DND-41 (cell line): ENCODE measurements around the gene ALKBH5.

Source experiments
- ATAC-seq: fragments of 200-7000 bp; cut with Tn5 transposase; 3 replicates; pipeline ENCODE4 v1.9.1; 2021; ENCODE audit warnings: low read depth; ENCODE audit not compliant: insufficient read depth
- DNase-seq: peaks from one replicate; pipeline ENCODE4 v3.0.0-alpha.2; 2020
- H2AFZ ChIP-seq: 2 replicates; pipeline ENCODE4 v1.6.0; 2012; ENCODE audit warnings: low read depth, low read length
- H3K27ac ChIP-seq: 2 replicates; pipeline ENCODE4 v1.5.1; 2012; ENCODE audit warnings: low read length, inconsistent platforms
- H3K27me3 ChIP-seq: fragments of 200-600 bp; sonication (generic); 2 replicates; pipeline ENCODE4 v1.6.0; 2012; ENCODE audit warnings: low read length, mild to moderate bottlenecking, inconsistent platforms; ENCODE audit not compliant: insufficient read depth, poor library complexity
- H3K36me3 ChIP-seq: 2 replicates; pipeline ENCODE4 v1.5.1; 2012; ENCODE audit warnings: low read length, inconsistent platforms; ENCODE audit not compliant: insufficient read depth
- H3K4me1 ChIP-seq: 2 replicates; pipeline ENCODE4 v1.5.1; 2012; ENCODE audit warnings: mild to moderate bottlenecking, low read length; ENCODE audit not compliant: insufficient read depth
- H3K4me2 ChIP-seq: 2 replicates; pipeline ENCODE4 v1.6.0; 2012; ENCODE audit warnings: mild to moderate bottlenecking, moderate library complexity, low read length, inconsistent platforms; ENCODE audit not compliant: insufficient read depth
- H3K4me3 ChIP-seq, 2 experiments: fragments of 200-600 bp in 1 of 2; shearing (Covaris generic) in 1 of 2; 2 replicates each; pipeline ENCODE4 v1.5.1; 2012 to 2016; ENCODE audit warnings: inconsistent platforms in 2 of 2, low read length in 2 of 2, mild to moderate bottlenecking in 2 of 2, low read depth in 1 of 2, moderate library complexity in 1 of 2
- H3K79me2 ChIP-seq: 2 replicates; pipeline ENCODE4 v1.6.0; 2012; ENCODE audit warnings: low read length, inconsistent platforms; ENCODE audit not compliant: insufficient read depth
- H3K9ac ChIP-seq: 2 replicates; pipeline ENCODE4 v1.6.0; 2012; ENCODE audit warnings: low read depth, mild to moderate bottlenecking, inconsistent platforms, low read length, moderate library complexity
- H3K9me3 ChIP-seq: 2 replicates; pipeline ENCODE4 v1.5.1; 2012; ENCODE audit warnings: low read length, moderate library complexity, mild to moderate bottlenecking, inconsistent platforms; ENCODE audit not compliant: insufficient read depth, severe bottlenecking
- H4K20me1 ChIP-seq: 2 replicates; pipeline ENCODE4 v1.6.0; 2012; ENCODE audit warnings: low read length; ENCODE audit not compliant: insufficient read depth
- CTCF ChIP-seq: IDR thresholded peaks from 2 replicates; pipeline ENCODE4 v1.5.1; 2012; ENCODE audit warnings: borderline replicate concordance, low read length, moderate library complexity, mild to moderate bottlenecking; ENCODE audit not compliant: poor library complexity, severe bottlenecking; ENCODE audit errors: extremely low read depth
- EZH2 ChIP-seq: IDR thresholded peaks from 3 replicates; pipeline ENCODE4 v1.6.1; 2012; ENCODE audit warnings: borderline replicate concordance, low read depth, mild to moderate bottlenecking, moderate library complexity, low read length, inconsistent platforms; ENCODE audit not compliant: severe bottlenecking

Gene ALKBH5

GRCh38 chr17:18252160-18252559 lies 68.5 kb downstream of the ALKBH5 start:
- H4K20me1 ChIP-seq: peaks cover 43% of the 10 kb centered on the region
- no peak overlapping the region for H3K9ac ChIP-seq
- peaks cover 10% of the 10 kb centered on the region for H3K4me1 ChIP-seq
- no peak overlapping the region for H2AFZ ChIP-seq
- peaks cover 94% of the 10 kb centered on the region for H3K36me3 ChIP-seq
- H3K27me3 ChIP-seq: no peaks in the 10 kb centered on the region
- peaks cover 13% of the 10 kb centered on the region for H3K79me2 ChIP-seq
- no peak for TF ChIP-seq CTCF
- no peak for TF ChIP-seq EZH2
- H3K4me3 ChIP-seq: no peak overlapping the region
- no peaks in the 10 kb centered on the region for H3K9me3 ChIP-seq
- DNase-seq (no peak), ATAC-seq (no peak)
- H3K27ac ChIP-seq: no peak overlapping the region
- no peak overlapping the region for H3K4me2 ChIP-seq

DNA sequence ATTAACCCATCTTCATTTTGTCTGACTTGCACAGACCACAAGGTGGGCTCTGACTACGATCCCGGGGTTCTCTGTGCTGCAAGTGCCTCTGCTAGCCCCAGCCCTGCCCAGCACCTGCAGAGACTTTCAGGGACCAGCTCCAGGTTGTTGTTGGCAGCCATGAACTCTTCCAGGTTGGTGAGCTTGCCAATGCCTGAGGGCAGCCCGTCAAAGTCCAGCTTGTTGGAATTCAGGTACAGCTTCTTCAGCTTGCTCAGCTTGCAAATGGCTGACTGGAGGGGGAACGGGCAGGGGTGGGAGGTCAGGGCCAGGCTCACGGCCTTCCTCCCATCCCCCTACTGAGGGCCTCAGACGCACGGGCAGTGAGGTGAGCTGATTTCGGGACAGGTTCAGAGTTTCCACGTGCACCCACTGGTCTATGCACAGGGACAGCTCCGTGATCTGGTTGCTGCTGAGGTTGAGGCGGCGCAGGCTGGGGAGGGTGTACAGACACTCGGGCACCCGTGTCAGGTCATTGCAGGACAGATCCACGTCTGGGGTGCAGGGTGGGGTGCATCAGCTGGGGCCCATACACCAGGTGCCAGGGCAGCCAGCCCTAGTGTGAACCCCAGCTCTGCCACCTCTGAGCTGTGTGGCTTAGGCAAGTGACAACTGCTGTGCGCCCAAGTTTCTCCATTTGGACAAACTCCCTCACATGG lies 69.7 kb downstream of the ALKBH5 start:
- H3K4me2 ChIP-seq: no peak overlapping the region
- no peak for DNase-seq
- ATAC-seq: no peak
- peaks cover 25% of the 10 kb centered on the region for H3K79me2 ChIP-seq
- H3K4me3 ChIP-seq: no peak overlapping the region
- TF ChIP-seq EZH2 (no peak), CTCF (no peak)
- no peak overlapping the region for H2AFZ ChIP-seq
- no peak overlapping the region for H3K27ac ChIP-seq
- H3K36me3 ChIP-seq: peaks cover 82% of the 10 kb centered on the region
- peaks cover 42% of the 10 kb centered on the region for H4K20me1 ChIP-seq
- no peaks in the 10 kb centered on the region for H3K9me3 ChIP-seq
- H3K27me3 ChIP-seq: no peaks in the 10 kb centered on the region
- H3K9ac ChIP-seq: no peak overlapping the region
- H3K4me1 ChIP-seq: peaks cover 18% of the 10 kb centered on the region

DNA sequence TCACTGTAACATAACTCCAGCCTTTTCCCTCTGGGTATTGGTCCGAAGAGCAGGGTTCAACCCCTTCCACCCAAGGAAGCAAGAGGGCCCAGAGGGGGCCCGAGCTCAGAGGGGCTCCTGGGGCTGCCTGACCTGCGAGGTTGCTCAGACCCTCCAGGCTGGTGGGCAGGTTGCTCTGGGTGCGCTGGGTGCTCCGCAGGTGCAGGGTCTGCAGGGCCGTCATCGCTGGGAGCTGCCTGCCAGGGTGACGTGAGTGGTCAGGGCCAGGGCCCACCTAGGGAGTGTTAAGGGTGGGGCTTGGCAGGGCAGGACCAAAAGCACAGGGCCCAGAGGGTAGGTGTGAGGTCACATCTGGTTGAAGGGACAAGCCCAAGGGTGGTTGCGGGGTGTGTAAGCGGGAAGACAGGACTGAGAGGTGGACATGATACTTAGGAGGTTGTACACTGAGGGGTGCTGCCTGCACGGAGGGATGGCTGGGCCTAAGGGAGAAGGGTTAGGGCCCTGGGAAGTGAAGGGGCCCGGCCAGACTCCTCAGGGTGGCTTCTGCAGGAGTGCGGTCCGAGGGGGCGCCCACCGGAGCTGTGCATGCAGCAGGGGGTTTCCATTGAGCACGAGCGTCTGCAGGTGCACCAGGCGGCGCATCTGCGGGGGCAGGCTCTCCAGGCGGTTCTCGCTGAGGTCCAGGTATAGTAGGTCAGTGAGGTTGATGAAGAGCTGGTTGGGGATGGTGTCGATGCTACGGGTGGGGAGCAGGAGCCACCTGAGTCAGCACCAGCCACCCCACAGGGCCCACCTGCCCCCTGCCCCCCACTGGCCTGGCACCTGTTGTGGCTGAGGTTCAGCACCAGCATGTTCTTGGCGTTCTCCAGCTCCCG lies 70.6 kb downstream of the ALKBH5 start:
- H2AFZ ChIP-seq: no peak overlapping the region
- TF ChIP-seq EZH2 (no peak), CTCF (no peak)
- H3K9ac ChIP-seq: no peak overlapping the region
- peaks cover 42% of the 10 kb centered on the region for H4K20me1 ChIP-seq
- H3K9me3 ChIP-seq: no peaks in the 10 kb centered on the region
- peaks cover 24% of the 10 kb centered on the region for H3K4me1 ChIP-seq
- peaks cover 74% of the 10 kb centered on the region for H3K36me3 ChIP-seq
- no peaks in the 10 kb centered on the region for H3K27me3 ChIP-seq
- H3K79me2 ChIP-seq: peaks cover 30% of the 10 kb centered on the region
- H3K27ac ChIP-seq: no peak overlapping the region
- ATAC-seq (no peak), DNase-seq (no peak)
- no peak overlapping the region for H3K4me3 ChIP-seq
- H3K4me2 ChIP-seq: no peak overlapping the region
